H1 (cell line): Measurements from ENCODE around the gene CISD1. TPM values are rescaled to one million over a fixed set of nuclear protein-coding genes. Genes with fewer than 3 reads are reported as not detected.

Source experiments
- CTCF ChIA-PET: fragments of 300-600 bp; sonication (Branson Sonifier 250); formaldehyde crosslinking; loops from one replicate; lab custom pipeline; 2021; ENCODE audit not compliant: partially characterized antibody; lab: Charles Lee
- POLR2A ChIA-PET: fragments of 300-600 bp; sonication (Branson Sonifier 250); formaldehyde crosslinking; loops from one replicate; lab custom pipeline; 2021; ENCODE audit warnings: inconsistent platforms; ENCODE audit not compliant: partially characterized antibody; lab: Charles Lee
- DNase-seq, 2 experiments: peaks; one replicate each; pipeline versions ENCODE4 v3.0.0 to v3.0.0-alpha.2; 2010 to 2022; ENCODE audit warnings: low spot score in 2 of 2, low read depth in 1 of 2, mixed read lengths in 1 of 2
- FAIRE-seq: peaks from 2 replicates; lab custom pipeline; 2011; peaks lifted over from hg19 to GRCh38; lab: Jason Lieb, UNC
- H2AFZ ChIP-seq: 2 replicates; pipeline ENCODE4 v1.8.1; 2012; ENCODE audit warnings: low read length, inconsistent platforms
- H2AK5ac ChIP-seq: 2 replicates; pipeline ENCODE4 v1.6.1; 2013; ENCODE audit warnings: low read depth, low read length
- H2BK120ac ChIP-seq: replicated peaks from 2 replicates; pipeline ENCODE3; 2013; ENCODE audit warnings: low read depth, low read length, inconsistent platforms
- H2BK12ac ChIP-seq: 2 replicates; pipeline ENCODE4 v1.6.1; 2013; ENCODE audit warnings: low read depth, low read length
- H2BK15ac ChIP-seq: 2 replicates; pipeline ENCODE4 v1.6.1; 2013; ENCODE audit warnings: low read length
- H2BK20ac ChIP-seq: 2 replicates; pipeline ENCODE4 v1.6.1; 2013; ENCODE audit warnings: low read length
- H2BK5ac ChIP-seq: 2 replicates; pipeline ENCODE4 v1.6.1; 2013; ENCODE audit warnings: low read depth, low read length
- H3K14ac ChIP-seq: 2 replicates; pipeline ENCODE4 v1.6.1; 2013; ENCODE audit warnings: inconsistent platforms; ENCODE audit not compliant: insufficient read length
- H3K18ac ChIP-seq: 2 replicates; pipeline ENCODE4 v1.6.1; 2013; ENCODE audit warnings: low read length; ENCODE audit errors: extremely low read depth
- H3K23ac ChIP-seq: 2 replicates; pipeline ENCODE4 v1.6.1; 2013; ENCODE audit warnings: inconsistent platforms; ENCODE audit not compliant: insufficient read length
- H3K23me2 ChIP-seq: 2 replicates; pipeline ENCODE4 v1.6.1; 2013; ENCODE audit warnings: low read depth, low read length
- H3K27ac ChIP-seq: 2 replicates; pipeline ENCODE4 v1.6.1; 2011; ENCODE audit warnings: low read depth, low read length, inconsistent platforms
- H3K27me3 ChIP-seq, 4 experiments: replicated peaks in 1 of 4; 1 replicate in 1 of 4; 2 replicates in 3 of 4; pipeline versions ENCODE4 v1.6.1 to v1.8.1; 2011 to 2013; ENCODE audit warnings: low read length in 3 of 4, mild to moderate bottlenecking in 3 of 4, inconsistent platforms in 2 of 4, mixed read lengths in 2 of 4, moderate library complexity in 1 of 4; ENCODE audit not compliant: control insufficient read depth in 3 of 4, insufficient read depth in 3 of 4; ENCODE audit errors: extremely low read depth in 1 of 4
- H3K36me3 ChIP-seq, 4 experiments: 2 replicates each; pipeline versions ENCODE4 v1.6.1 to v1.8.1; 2011 to 2013; ENCODE audit warnings: mild to moderate bottlenecking in 4 of 4, low read length in 3 of 4, moderate library complexity in 2 of 4, control low read depth in 1 of 4, inconsistent platforms in 1 of 4; ENCODE audit not compliant: insufficient read depth in 4 of 4, control insufficient read depth in 2 of 4
- H3K4ac ChIP-seq: replicated peaks from 2 replicates; pipeline ENCODE3; 2013; ENCODE audit warnings: low read length, low read depth, mixed read lengths, inconsistent platforms; ENCODE audit not compliant: insufficient read length
- H3K4me1 ChIP-seq, 4 experiments: replicated peaks in 1 of 4; 1 replicate in 1 of 4; 2 replicates in 3 of 4; pipeline versions ENCODE4 v1.6.1 to v1.8.1; 2011 to 2013; ENCODE audit warnings: low read length in 3 of 4, inconsistent platforms in 2 of 4, mixed read lengths in 1 of 4; ENCODE audit not compliant: insufficient read depth in 4 of 4, control insufficient read depth in 3 of 4
- H3K4me2 ChIP-seq, 2 experiments: 2 replicates each; pipeline versions ENCODE4 v1.6.1 to v1.8.1; 2011 to 2013; ENCODE audit warnings: low read depth in 2 of 2, low read length in 2 of 2, control low read depth in 1 of 2, inconsistent platforms in 1 of 2, mild to moderate bottlenecking in 1 of 2; ENCODE audit not compliant: insufficient read depth in 1 of 2
- H3K4me3 ChIP-seq, 4 experiments: fragments of 200-600, 300-600 bp in 1 of 4; sonication (generic), shearing (Covaris generic), sonication (Bioruptor Twin) in 1 of 4; 2 replicates each; pipeline versions ENCODE4 v1.5.1 to v1.8.1; 2011 to 2016; ENCODE audit warnings: low read length in 4 of 4, low read depth in 3 of 4, control low read depth in 2 of 4, inconsistent platforms in 2 of 4, mild to moderate bottlenecking in 2 of 4, mixed read lengths in 1 of 4, moderate library complexity in 1 of 4; ENCODE audit not compliant: insufficient read depth in 2 of 4; ENCODE audit errors: extremely low read depth in 1 of 4
- H3K56ac ChIP-seq: replicated peaks from 2 replicates; pipeline ENCODE3; 2013; ENCODE audit warnings: low read depth, mild to moderate bottlenecking, mixed read lengths, low read length, inconsistent platforms; ENCODE audit not compliant: insufficient read length
- H3K79me1 ChIP-seq: 2 replicates; pipeline ENCODE4 v1.6.1; 2013; ENCODE audit warnings: low read depth, low read length, control low read depth
- H3K79me2 ChIP-seq, 2 experiments: 2 replicates each; pipeline versions ENCODE4 v1.6.1 to v1.8.1; 2012 to 2013; ENCODE audit warnings: low read length in 2 of 2, mild to moderate bottlenecking in 2 of 2, inconsistent platforms in 1 of 2; ENCODE audit not compliant: insufficient read depth in 2 of 2, control insufficient read depth in 1 of 2
- H3K9ac ChIP-seq, 4 experiments: replicated peaks in 1 of 4; 1 replicate in 1 of 4; 2 replicates in 3 of 4; pipeline versions ENCODE4 v1.6.1 to v1.8.1; 2011 to 2013; ENCODE audit warnings: low read depth in 3 of 4, low read length in 3 of 4, control low read depth in 2 of 4, mild to moderate bottlenecking in 2 of 4, moderate library complexity in 2 of 4, inconsistent platforms in 1 of 4; ENCODE audit errors: extremely low read depth in 1 of 4
- H3K9me3 ChIP-seq, 2 experiments: 2 replicates each; pipeline versions ENCODE4 v1.6.1 to v1.8.1; 2012 to 2013; ENCODE audit warnings: mild to moderate bottlenecking in 2 of 2, moderate library complexity in 2 of 2, control low read depth in 1 of 2, inconsistent platforms in 1 of 2, low read depth in 1 of 2, low read length in 1 of 2, mixed read lengths in 1 of 2; ENCODE audit not compliant: insufficient read depth in 2 of 2
- H4K20me1 ChIP-seq, 2 experiments: replicated peaks in 1 of 2; 2 replicates each; pipeline versions ENCODE3 to v1.8.1; 2011 to 2013; ENCODE audit warnings: inconsistent platforms in 2 of 2, low read length in 2 of 2, mild to moderate bottlenecking in 1 of 2; ENCODE audit not compliant: insufficient read depth in 2 of 2, control insufficient read depth in 1 of 2
- H4K5ac ChIP-seq: 2 replicates; pipeline ENCODE4 v1.6.1; 2013; ENCODE audit warnings: low read length, low read depth, mixed read lengths, inconsistent platforms; ENCODE audit not compliant: insufficient read length
- H4K8ac ChIP-seq: 2 replicates; pipeline ENCODE4 v1.8.0; 2013; ENCODE audit warnings: mild to moderate bottlenecking, moderate library complexity, low read length, inconsistent platforms; ENCODE audit not compliant: insufficient read depth; ENCODE audit errors: extremely low read depth
- H4K91ac ChIP-seq: replicated peaks from 2 replicates; pipeline ENCODE3; 2013; ENCODE audit warnings: low read length, mixed read lengths, inconsistent platforms; ENCODE audit not compliant: insufficient read length
- KDM4A ChIP-seq: IDR thresholded peaks from one replicate; pipeline ENCODE4 v1.7.1; 2012; ENCODE audit warnings: low read depth, mild to moderate bottlenecking, moderate library complexity, low read length, inconsistent platforms; ENCODE audit not compliant: severe bottlenecking
- SP1 ChIP-seq: IDR thresholded peaks from 2 replicates; pipeline ENCODE4 v1.6.1; 2011; ENCODE audit warnings: low read depth, low read length
- WGBS, 2 experiments: shearing (Covaris generic) in 1 of 2; methylation state at CpG; one replicate each; pipeline versions ENCODE4 v1.1.6 to v1.1.7; 2013 to 2015; ENCODE audit warnings: low lambda C conversion rate in 2 of 2, mixed read lengths in 2 of 2, inconsistent platforms in 1 of 2, low coverage in 1 of 2, missing lambda C conversion rate in 1 of 2; ENCODE audit not compliant: insufficient replicate concordance in 2 of 2, insufficient coverage in 1 of 2, insufficient read length in 1 of 2; ENCODE audit errors: extremely low coverage in 1 of 2, missing lambda C conversion rate in 1 of 2; 5-methylcytosine and 5-hydroxymethylcytosine counted together
- polyA plus RNA-seq, 7 experiments: library from polyadenylated mRNA; depleted of rRNA in 3 of 7; stranded (reverse) in 5 of 7; unstranded in 2 of 7; fragments of >200 nt in 5 of 7; fragments of 200-250 nt in 2 of 7; gene quantifications; 1 replicate in 5 of 7; 2 replicates in 1 of 7; 4 replicates in 1 of 7; pipeline versions ENCODE4 v1.2.1 to v1.2.3, GENCODE V29; 2011 to 2013; ENCODE audit warnings: missing spikeins in 2 of 7, mixed read lengths in 2 of 7
- total RNA-seq: library from RNA; stranded (reverse); fragmentation: NEBNext Ultra II Directional; extraction: Animal tissue kit (Norgen Biotek cat#: 25700); gene quantifications from 2 replicates; pipeline ENCODE4 v1.2.1, GENCODE V29; 2021
- TF ChIP-seq, protein P1 (sequence below): IDR thresholded peaks from 2 replicates; pipeline ENCODE4 v1.6.1; 2011; ENCODE audit warnings: low read length, improper control_type of control experiment

Gene CISD1
- total and polyA plus RNA-seq, 2 of the 8 experiments (the other 6 are each of a cell fraction or from before 2014, with no cell fraction given), result 22.6 to 43.2 TPM

DNA sequence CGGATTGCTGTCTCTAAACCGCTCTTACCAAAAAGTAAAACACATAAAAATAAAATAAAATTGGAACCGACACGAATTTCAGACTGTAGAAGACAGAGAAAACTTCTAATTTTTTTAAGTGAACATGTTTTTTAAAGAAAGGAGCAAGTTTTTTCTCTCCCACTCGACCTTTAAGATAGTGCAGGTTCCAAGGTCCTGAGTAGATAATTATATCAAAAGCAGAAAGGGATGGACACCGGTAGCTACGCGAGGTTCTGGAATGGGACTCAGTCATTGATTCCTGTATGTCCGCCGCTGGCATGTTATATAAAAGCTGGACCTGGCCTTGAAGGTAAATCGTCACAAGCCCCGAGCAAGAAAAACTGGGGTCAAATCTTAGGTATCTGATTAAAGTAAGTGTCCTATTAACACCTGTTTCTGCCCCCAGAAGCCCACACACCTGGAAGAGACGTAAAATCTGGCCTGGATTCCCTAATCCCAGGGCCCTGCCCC lies 462 bp upstream of the CISD1 start:
- ChIA-PET POLR2A (interaction anchor here (1.1 to 2.2 kb wide), 7 partner anchors 9 to 244 kb away, joined by 3 to 8 read pairs (median 5); partner anchors contain the start of genes BICC1, TFAM and UBE2D1), CTCF (interaction anchor here (0.6 to 1.9 kb wide), 6 partner anchors 22 to 145 kb away, joined by 3 to 7 read pairs (median 4); no protein-coding TSS in a partner anchor)
- TF ChIP-seq, protein P1, sequence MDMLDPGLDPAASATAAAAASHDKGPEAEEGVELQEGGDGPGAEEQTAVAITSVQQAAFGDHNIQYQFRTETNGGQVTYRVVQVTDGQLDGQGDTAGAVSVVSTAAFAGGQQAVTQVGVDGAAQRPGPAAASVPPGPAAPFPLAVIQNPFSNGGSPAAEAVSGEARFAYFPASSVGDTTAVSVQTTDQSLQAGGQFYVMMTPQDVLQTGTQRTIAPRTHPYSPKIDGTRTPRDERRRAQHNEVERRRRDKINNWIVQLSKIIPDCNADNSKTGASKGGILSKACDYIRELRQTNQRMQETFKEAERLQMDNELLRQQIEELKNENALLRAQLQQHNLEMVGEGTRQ, result no peak
- TF ChIP-seq SP1 (peak; percentile 97; the same call in 1 of the 2 replicates), KDM4A (peak; percentile 34)
- H3K79me1 ChIP-seq, result no peaks in the 10 kb centered on the region; the same call in 1 of the 2 replicates
- H3K27ac ChIP-seq, result no peak overlapping the region
- peaks cover 0 to 63% of the 10 kb centered on the region in 2 experiments; a peak in 3 of 4 replicates for H3K79me2 ChIP-seq
- no peak overlapping the region for H3K4ac ChIP-seq
- peak overlapping the region; percentile 68 to 94 (median 79) for H3K4me3 ChIP-seq
- H4K5ac ChIP-seq, result no peak overlapping the region
- peaks cover 0 to 10% (median 1%) of the 10 kb centered on the region in 4 experiments; a peak in 3 of 7 replicates for H3K4me1 ChIP-seq
- no peak overlapping the region for H2AK5ac ChIP-seq
- no peak overlapping the region for H3K56ac ChIP-seq
- H3K23ac ChIP-seq, result no peak overlapping the region
- H2AFZ ChIP-seq, result peak overlapping the region; percentile 99; the same call in 1 of the 2 replicates
- FAIRE-seq, result no peak
- no peak overlapping the region for H4K8ac ChIP-seq
- H2BK15ac ChIP-seq, result no peak overlapping the region
- no peak overlapping the region for H2BK12ac ChIP-seq
- H3K23me2 ChIP-seq, result peaks cover 19% of the 10 kb centered on the region
- no peak overlapping the region for H3K18ac ChIP-seq
- H3K14ac ChIP-seq, result no peak overlapping the region
- H2BK20ac ChIP-seq, result no peak overlapping the region
- WGBS, 2 experiments, result 2% methylated on average over 13 of the region's 13 CpGs; no CpG with 5 or more reads in 1 of the 2 experiments
- H3K4me2 ChIP-seq, result peak overlapping the region; percentile 93 to 96
- no peak for DNase-seq
- H2BK5ac ChIP-seq, result no peak overlapping the region
- H2BK120ac ChIP-seq, result no peak overlapping the region
- H3K9me3 ChIP-seq, result no peaks in the 10 kb centered on the region
- 0 out of 7 replicates have a peak, but pooled peaks cover 0 to 5% (median 1%) of the 10 kb centered on the region in 4 experiments for H3K27me3 ChIP-seq
- H3K36me3 ChIP-seq, result no peaks in the 10 kb centered on the region
- no peaks in the 10 kb centered on the region for H4K20me1 ChIP-seq
- no peak overlapping the region for H4K91ac ChIP-seq
- peak overlapping the region in 1 of 4 experiments; percentile 50; a peak in 1 of 7 replicates for H3K9ac ChIP-seq
